GM21367 (cell line): ENCODE data around the gene MATN4.

Experiments used
- ATAC-seq: cut with Tn5 transposase; IDR thresholded peaks from one replicate; pipeline ENCODE4 v1.9.1; 2021; ENCODE audit not compliant: unreplicated experiment

The MATN4 gene

DNA sequence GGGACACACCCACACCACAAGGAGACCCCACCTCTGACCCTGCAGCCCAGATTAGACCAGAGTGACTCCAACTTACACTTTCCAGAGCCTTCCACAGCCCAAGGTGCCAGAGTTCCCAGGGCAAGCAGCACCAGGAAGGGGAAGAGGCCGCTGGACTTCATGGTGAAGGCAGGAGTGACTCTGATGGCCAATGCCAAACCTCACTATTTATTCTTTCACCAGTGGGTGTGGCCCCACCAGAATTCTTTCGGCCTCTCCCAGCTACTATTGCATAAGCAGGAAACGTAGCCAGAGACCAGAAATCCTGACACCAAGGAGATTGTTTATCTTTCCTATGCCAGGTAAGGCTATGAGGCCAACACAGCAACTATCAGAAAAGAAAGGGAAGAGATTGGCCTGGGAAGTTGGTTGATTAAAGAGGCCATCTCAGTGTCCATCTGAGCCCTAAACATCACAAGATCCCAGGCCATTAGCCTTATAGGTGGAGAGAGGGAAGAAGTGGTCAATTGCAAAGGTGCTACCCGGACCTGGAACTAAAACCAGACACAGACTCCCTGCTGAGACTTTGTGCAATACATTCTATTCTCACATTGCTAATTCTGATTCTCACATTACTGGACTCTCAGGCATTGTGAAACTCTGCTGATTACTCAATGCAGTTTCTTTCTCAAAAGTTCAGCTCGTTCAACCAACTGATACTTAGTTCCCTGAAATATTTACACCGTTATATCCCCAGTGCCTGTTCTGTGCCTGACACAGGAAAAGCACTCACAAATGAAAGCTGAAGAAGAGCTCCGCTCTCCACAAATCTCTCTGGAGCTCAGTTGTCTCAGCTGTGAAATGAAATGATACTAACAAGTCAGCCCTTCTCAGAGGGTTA, 53.5 kb downstream of the MATN4 start, which contains the start of gene SLPI:
TSS of gene SLPI (minus strand) at position 182 of the 880 bp plus-strand sequence. CDS start at position 161, 21 bp downstream.
- no peak for ATAC-seq

DNA sequence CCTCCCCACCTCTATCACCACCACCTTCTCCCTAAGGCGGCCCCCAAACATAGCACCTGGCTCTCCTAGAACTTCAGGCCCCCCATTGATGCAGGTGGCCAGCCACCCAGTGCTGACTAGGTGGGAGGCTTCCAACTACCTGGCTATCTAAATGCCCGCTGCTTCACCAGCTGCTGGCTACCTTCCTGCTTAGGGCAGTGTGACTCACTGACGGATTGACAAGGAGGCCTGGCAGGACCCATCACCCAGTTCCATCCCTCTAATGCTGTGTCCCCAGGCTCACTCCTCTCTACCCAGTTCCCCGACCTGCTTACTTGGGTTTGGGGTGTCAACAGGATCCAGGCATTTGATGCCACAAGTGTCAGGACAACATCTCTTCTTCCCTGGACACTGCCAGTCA, 54.8 kb downstream of the MATN4 start:
- ATAC-seq: no peak

DNA sequence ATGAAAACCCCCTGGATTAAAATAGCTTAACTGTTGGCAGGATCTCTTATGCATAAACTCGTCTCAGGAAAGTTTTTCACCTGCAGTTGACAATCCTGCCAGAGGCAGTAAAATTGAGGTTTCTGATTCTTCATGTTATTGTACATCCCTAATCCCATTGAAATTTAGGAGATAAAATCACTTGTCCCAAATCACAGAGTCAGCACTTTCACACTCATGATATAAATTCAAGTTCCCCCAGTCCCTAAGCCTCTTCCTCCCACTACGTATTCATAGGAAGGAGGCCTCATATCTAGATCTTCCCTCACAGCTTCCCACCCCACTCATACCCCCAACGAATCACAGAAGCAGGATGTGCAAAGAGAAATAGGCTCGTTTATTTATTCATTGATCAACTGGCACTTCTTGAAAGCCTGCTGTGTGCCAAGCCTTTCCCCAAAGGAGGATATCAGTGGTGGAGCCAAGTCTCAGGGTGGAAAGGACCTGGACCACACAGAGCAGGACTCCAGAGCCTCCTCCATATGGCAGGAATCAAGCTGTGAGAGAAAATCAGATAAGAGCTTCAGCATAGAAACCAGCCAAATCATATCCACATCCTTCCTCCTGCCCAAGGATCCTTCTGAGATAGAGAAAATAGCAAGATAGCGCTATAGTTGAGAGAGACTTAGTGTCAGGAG, 56.1 kb downstream of the MATN4 start:
- no peak for ATAC-seq

DNA sequence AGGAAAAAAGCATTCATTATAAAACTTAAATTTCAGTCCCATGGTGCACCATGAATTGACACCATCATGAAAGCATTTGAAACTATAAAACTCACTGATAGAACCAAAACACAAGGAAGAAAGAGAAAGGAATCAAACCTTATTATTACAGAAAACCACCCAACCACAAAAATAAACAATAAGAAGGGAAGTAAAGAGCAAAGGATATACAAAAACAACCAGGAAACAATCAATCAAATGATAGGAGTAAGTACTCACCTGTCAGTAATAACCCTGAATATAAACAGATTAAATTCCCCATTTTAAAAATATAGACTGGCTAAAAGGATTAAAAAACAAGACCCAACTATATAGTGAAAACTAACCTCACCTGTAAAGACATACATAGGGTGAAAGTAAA, 59.5 kb downstream of the MATN4 start:
- ATAC-seq: no peak

DNA sequence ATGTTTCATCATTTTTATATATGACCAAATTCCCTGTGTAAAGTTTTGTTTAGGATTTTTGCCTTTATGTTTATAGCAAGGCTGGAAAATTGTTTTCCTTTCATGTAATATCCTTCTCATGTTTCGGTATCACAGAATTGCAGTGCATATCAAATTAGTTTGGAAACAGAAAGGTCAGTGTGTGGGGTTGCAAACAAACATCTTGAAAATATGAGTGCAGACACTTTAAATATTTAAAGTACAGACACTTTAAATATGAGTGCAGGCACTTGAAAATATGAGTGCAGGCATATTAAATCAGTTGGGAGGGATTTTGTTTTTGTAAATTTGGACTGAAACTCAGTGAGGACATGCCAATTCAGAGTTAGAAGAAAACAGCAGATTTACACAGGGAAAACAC, 60.2 kb downstream of the MATN4 start:
- ATAC-seq: no peak

DNA sequence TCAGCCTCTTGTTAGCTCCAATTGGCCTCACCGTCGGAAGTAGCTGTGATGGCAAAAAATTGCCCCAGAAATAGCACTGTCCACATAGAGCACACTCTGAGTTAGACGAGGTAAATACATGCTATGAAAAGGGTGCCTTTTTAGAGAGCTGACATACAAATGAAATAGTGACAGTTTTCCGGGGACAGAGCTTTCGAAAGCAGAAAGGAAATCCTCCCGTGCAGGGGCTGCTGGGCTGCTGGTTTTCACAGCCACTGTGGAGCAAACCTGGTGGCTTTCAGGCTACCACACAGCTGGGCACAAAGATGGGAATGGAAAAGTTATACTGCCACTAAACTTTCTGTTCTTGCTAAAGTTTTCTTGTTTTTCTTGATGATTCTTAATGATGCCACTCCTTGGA, 62.0 kb downstream of the MATN4 start:
- no peak for ATAC-seq
